ENCODE measurements around the gene GLCCI1.

DNA sequence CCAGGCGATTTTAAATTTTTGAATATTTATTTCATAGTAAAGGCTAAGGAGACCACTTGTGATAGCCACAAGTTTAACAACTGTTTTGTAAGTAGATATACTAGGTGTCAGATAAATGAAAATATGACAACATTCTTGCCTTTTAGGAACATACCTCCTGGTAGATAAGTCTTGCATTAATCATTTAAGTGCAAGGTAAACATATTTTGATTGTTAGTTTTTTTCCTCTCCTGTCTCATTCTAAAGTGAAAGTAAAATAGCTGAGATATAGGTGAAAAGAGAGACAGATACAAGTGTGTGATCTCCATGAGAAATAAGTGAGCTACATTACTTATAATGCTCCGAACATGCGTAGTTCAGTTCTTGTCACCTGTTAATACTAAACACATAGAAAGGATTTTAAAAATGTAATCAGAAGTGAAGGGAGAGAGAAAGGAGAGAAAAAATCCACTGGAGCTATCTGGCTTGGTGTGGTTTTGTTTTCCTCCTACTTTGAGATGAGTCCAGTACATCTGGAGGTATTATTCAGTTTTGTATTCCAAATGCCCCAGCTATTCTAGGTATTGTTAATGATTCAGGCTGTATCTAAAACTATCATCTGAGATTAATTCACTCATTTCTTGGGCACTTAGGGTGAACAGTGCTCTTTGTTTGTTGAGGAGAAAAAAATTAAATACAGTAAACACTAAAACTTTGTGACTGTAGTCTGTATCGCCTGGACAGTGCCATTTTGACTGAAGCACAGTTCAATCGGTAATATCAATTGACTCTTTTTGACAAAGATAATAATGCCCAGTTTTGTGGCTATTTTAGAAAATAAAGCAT, 21.2 kb downstream of the GLCCI1 start:
- TF ChIP-seq CTCF (IDR thresholded peaks at IDR 0.05) (no peak), POLR2A (IDR thresholded peaks at IDR 0.05) (no peak)

Measured in lower leg skin (tissue), 3 donors.